ENCODE measurements around the gene FARSA. TPM values are rescaled to one million over a fixed set of nuclear protein-coding genes. Genes with fewer than 3 reads are reported as not detected.

FARSA gene
- total and polyA plus RNA-seq, 2 of the 13 experiments (the other 11 are each of a cell fraction or from before 2014, with no cell fraction given) = 25.9 to 72.0 TPM

DNA sequence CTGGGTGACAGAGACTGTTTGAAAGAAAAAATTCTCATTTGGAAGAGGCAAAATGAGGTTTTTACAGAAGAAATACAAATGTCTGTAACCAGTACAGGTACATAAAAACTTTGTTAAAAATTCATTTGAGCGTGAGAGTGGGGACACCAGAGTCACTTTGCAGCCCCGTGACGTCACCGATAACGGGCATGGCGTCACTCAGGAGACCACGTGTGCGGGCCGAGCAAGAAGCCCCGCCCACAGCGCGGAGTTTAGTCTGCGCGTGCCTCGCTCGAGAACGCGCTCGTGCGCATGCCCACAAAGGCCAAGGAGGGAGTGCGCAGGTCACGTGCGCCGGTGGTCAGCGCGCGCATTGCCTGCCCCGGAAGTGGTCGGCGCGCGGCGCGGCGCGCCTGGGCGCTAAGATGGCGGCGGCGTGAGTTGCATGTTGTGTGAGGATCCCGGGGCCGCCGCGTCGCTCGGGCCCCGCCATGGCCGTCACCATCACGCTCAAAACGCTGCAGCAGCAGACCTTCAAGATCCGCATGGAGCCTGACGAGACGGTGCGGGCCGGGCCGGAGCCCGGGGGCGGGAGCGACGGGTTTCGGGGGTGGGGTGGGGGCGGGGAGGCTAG, 12.1 kb upstream of the FARSA start, which contains the start of gene RAD23A (continued):
- TF ChIP-seq, protein P1, sequence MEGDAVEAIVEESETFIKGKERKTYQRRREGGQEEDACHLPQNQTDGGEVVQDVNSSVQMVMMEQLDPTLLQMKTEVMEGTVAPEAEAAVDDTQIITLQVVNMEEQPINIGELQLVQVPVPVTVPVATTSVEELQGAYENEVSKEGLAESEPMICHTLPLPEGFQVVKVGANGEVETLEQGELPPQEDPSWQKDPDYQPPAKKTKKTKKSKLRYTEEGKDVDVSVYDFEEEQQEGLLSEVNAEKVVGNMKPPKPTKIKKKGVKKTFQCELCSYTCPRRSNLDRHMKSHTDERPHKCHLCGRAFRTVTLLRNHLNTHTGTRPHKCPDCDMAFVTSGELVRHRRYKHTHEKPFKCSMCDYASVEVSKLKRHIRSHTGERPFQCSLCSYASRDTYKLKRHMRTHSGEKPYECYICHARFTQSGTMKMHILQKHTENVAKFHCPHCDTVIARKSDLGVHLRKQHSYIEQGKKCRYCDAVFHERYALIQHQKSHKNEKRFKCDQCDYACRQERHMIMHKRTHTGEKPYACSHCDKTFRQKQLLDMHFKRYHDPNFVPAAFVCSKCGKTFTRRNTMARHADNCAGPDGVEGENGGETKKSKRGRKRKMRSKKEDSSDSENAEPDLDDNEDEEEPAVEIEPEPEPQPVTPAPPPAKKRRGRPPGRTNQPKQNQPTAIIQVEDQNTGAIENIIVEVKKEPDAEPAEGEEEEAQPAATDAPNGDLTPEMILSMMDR (CRISPR knock-in tag; IDR thresholded peaks at IDR 0.05) = 0 out of 2 replicates have a peak, but pooled peaks have one; percentile 6
- no peak for TF ChIP-seq STAG1 (CRISPR knock-in tag; IDR thresholded peaks at IDR 0.05)
- peak; percentile 71; the same call in 1 of the 2 replicates for TF ChIP-seq ZNF331 (CRISPR knock-in tag; IDR thresholded peaks at IDR 0.05)
- TF ChIP-seq ZNF557 (CRISPR knock-in tag; IDR thresholded peaks at IDR 0.05) = 0 out of 2 replicates have a peak, but pooled peaks have one; percentile 81
- peak; percentile 72; the same call in 1 of the 2 replicates for TF ChIP-seq FOXP4 (CRISPR knock-in tag; IDR thresholded peaks at IDR 0.05)
- TF ChIP-seq HIVEP1 (CRISPR knock-in tag; IDR thresholded peaks at IDR 0.05) = no peak
- TF ChIP-seq, protein P2, sequence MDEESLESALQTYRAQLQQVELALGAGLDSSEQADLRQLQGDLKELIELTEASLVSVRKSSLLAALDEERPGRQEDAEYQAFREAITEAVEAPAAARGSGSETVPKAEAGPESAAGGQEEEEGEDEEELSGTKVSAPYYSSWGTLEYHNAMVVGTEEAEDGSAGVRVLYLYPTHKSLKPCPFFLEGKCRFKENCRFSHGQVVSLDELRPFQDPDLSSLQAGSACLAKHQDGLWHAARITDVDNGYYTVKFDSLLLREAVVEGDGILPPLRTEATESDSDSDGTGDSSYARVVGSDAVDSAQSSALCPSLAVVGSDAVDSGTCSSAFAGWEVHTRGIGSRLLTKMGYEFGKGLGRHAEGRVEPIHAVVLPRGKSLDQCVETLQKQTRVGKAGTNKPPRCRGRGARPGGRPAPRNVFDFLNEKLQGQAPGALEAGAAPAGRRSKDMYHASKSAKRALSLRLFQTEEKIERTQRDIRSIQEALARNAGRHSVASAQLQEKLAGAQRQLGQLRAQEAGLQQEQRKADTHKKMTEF (CRISPR knock-in tag; IDR thresholded peaks at IDR 0.05) = peak; percentile 90
- no peak for TF ChIP-seq CCAR2 (optimal IDR thresholded peaks at IDR 0.05; ENCODE audit: low read depth, low read length)
- TF ChIP-seq, protein P3, sequence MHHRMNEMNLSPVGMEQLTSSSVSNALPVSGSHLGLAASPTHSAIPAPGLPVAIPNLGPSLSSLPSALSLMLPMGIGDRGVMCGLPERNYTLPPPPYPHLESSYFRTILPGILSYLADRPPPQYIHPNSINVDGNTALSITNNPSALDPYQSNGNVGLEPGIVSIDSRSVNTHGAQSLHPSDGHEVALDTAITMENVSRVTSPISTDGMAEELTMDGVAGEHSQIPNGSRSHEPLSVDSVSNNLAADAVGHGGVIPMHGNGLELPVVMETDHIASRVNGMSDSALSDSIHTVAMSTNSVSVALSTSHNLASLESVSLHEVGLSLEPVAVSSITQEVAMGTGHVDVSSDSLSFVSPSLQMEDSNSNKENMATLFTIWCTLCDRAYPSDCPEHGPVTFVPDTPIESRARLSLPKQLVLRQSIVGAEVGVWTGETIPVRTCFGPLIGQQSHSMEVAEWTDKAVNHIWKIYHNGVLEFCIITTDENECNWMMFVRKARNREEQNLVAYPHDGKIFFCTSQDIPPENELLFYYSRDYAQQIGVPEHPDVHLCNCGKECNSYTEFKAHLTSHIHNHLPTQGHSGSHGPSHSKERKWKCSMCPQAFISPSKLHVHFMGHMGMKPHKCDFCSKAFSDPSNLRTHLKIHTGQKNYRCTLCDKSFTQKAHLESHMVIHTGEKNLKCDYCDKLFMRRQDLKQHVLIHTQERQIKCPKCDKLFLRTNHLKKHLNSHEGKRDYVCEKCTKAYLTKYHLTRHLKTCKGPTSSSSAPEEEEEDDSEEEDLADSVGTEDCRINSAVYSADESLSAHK (CRISPR knock-in tag; IDR thresholded peaks at IDR 0.05; ENCODE audit: borderline replicate concordance) = no peak
- peak; percentile 84; the same call in 1 of the 2 replicates for TF ChIP-seq E2F5 (CRISPR knock-in tag; conservative IDR thresholded peaks at IDR 0.05)
- no peak; the same call in 1 of the 2 replicates for TF ChIP-seq ZBTB7B (CRISPR knock-in tag; IDR thresholded peaks at IDR 0.05)
- 0 out of 2 replicates have a peak, but pooled peaks have one; percentile 38 for TF ChIP-seq PAX8 (CRISPR knock-in tag; IDR thresholded peaks at IDR 0.05; ENCODE audit: borderline replicate concordance)
- no peak for TF ChIP-seq MAFK (conservative IDR thresholded peaks at IDR 0.05 in 1 of 2, IDR thresholded peaks at IDR 0.05 in 1 of 2; ENCODE audit: low read length in 2 of 2)
- TF ChIP-seq, protein P4, sequence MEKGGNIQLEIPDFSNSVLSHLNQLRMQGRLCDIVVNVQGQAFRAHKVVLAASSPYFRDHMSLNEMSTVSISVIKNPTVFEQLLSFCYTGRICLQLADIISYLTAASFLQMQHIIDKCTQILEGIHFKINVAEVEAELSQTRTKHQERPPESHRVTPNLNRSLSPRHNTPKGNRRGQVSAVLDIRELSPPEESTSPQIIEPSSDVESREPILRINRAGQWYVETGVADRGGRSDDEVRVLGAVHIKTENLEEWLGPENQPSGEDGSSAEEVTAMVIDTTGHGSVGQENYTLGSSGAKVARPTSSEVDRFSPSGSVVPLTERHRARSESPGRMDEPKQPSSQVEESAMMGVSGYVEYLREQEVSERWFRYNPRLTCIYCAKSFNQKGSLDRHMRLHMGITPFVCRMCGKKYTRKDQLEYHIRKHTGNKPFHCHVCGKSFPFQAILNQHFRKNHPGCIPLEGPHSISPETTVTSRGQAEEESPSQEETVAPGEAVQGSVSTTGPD (CRISPR knock-in tag; IDR thresholded peaks at IDR 0.05) = no peak
- TF ChIP-seq, protein P5, sequence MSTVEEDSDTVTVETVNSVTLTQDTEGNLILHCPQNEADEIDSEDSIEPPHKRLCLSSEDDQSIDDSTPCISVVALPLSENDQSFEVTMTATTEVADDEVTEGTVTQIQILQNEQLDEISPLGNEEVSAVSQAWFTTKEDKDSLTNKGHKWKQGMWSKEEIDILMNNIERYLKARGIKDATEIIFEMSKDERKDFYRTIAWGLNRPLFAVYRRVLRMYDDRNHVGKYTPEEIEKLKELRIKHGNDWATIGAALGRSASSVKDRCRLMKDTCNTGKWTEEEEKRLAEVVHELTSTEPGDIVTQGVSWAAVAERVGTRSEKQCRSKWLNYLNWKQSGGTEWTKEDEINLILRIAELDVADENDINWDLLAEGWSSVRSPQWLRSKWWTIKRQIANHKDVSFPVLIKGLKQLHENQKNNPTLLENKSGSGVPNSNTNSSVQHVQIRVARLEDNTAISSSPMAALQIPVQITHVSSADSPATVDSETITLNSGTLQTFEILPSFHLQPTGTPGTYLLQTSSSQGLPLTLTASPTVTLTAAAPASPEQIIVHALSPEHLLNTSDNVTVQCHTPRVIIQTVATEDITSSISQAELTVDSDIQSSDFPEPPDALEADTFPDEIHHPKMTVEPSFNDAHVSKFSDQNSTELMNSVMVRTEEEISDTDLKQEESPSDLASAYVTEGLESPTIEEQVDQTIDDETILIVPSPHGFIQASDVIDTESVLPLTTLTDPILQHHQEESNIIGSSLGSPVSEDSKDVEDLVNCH (CRISPR knock-in tag; IDR thresholded peaks at IDR 0.05) = no peak
- TF ChIP-seq ESRRA (CRISPR knock-in tag; IDR thresholded peaks at IDR 0.05; ENCODE audit: low read depth) = no peak

All from HepG2 (cell line).